ENCODE measurements around the gene WARS2.

Gene WARS2

DNA sequence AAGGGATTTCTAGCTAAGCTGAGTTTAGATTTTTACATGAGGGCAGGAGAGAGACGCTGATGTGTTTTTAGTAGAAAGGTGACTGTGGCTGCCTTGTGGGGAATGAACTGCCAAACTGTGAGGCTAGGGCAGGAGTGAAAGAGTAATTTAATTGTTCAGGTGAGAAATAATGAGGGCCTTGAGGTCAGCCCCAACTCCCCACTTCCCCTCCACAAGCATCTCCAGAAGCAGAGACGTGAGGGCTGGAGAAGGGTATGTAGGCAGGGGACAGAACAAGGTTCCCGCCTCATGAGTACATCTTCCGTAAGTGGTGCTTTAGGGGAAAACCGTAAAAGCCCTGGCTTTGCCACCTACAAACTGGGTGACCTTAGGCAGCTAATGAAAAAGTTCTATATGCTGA, 70.8 kb downstream of the WARS2 start:
- Histone ChIP-seq H3K4me1 (ENCODE audit: control insufficient read depth, insufficient read depth, low read length, poor library complexity, severe bottlenecking) (no peaks in the 10 kb centered on the region), H3K36me3 (ENCODE audit: control insufficient read depth, insufficient read depth, low read length) (no peaks in the 10 kb centered on the region), H3K9me3 (ENCODE audit: control insufficient read depth, low read length) (no peaks in the 10 kb centered on the region), H3K27ac (ENCODE audit: low read depth, low read length, severe bottlenecking) (no peak overlapping the region), H3K4me3 (ENCODE audit: extremely low read depth, insufficient read depth, low read length, poor library complexity, severe bottlenecking) (no peak overlapping the region)
- 75% methylated on average over 3 to 4 of the region's 5 CpGs for WGBS, 2 experiments (ENCODE audit: insufficient coverage in 2 of 2)

DNA sequence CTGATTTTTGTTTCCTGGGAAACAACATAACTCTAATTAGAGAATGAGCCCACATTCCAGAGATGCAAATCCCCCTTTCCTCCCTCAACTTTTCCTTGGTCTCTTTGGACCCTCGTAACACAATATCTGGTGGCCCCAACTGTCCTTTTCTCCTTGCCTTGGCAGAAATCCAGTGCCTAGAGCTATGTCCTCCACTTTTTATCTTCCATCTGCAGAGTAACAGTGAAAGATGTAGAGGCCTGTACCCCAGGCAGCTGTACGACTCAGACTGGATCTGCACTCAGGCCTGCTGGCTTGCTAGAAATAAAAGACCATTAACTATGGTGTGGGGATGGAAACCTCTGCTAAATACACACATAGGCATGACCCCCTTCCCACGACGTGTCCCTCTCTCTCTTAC, 72.0 kb downstream of the WARS2 start:
- WGBS, 2 experiments (ENCODE audit: insufficient coverage in 2 of 2) = 100% methylated on average over 1 to 2 of the region's 4 CpGs
- Histone ChIP-seq H3K4me1 (ENCODE audit: control insufficient read depth, insufficient read depth, low read length, poor library complexity, severe bottlenecking) (no peaks in the 10 kb centered on the region), H3K4me3 (ENCODE audit: extremely low read depth, insufficient read depth, low read length, poor library complexity, severe bottlenecking) (no peak overlapping the region), H3K9me3 (ENCODE audit: control insufficient read depth, low read length) (no peaks in the 10 kb centered on the region), H3K27ac (ENCODE audit: low read depth, low read length, severe bottlenecking) (no peak overlapping the region), H3K36me3 (ENCODE audit: control insufficient read depth, insufficient read depth, low read length) (peaks cover 3% of the 10 kb centered on the region)

GRCh38 chr1:119061700-119062099, 78.8 kb downstream of the WARS2 start:
- Histone ChIP-seq H3K4me1 (ENCODE audit: control insufficient read depth, insufficient read depth, low read length, poor library complexity, severe bottlenecking) (no peaks in the 10 kb centered on the region), H3K27ac (ENCODE audit: low read depth, low read length, severe bottlenecking) (no peak overlapping the region), H3K4me3 (ENCODE audit: extremely low read depth, insufficient read depth, low read length, poor library complexity, severe bottlenecking) (no peak overlapping the region), H3K9me3 (ENCODE audit: control insufficient read depth, low read length) (no peaks in the 10 kb centered on the region), H3K36me3 (ENCODE audit: control insufficient read depth, insufficient read depth, low read length) (peaks cover 3% of the 10 kb centered on the region)

DNA sequence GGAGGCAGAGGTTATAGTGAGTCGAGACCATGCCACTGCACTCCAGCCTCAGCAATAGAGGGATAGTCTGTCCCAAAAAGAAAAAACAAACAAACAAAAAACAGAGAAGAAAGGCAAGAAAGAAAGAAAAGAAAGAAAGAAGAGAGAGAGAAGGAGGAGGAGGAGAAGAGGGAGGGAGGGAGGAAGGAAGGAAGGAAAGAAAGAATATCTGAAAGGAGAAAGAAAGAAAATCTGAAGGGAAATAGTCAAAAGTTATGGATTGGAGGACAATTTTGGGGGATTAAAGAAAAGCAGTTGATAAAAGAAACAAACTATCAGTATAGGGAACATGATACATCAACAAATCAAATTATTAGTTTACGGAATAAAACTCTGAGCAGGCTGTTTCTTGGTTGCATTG, 84.9 kb downstream of the WARS2 start:
- no peaks in the 10 kb centered on the region for H3K36me3 ChIP-seq (ENCODE audit: control insufficient read depth, insufficient read depth, low read length)
- no CpG with 5 or more reads among the region's 2 CpGs for WGBS, 2 experiments (ENCODE audit: insufficient coverage in 2 of 2)
- H3K4me3 ChIP-seq (ENCODE audit: extremely low read depth, insufficient read depth, low read length, poor library complexity, severe bottlenecking) = no peak overlapping the region
- no peak overlapping the region for H3K27ac ChIP-seq (ENCODE audit: low read depth, low read length, severe bottlenecking)
- no peaks in the 10 kb centered on the region for H3K4me1 ChIP-seq (ENCODE audit: control insufficient read depth, insufficient read depth, low read length, poor library complexity, severe bottlenecking)
- no peaks in the 10 kb centered on the region for H3K9me3 ChIP-seq (ENCODE audit: control insufficient read depth, low read length)

- Histone ChIP-seq H3K36me3 (ENCODE audit: control insufficient read depth, insufficient read depth, low read length) (no peaks in the 10 kb centered on the region), H3K27ac (ENCODE audit: low read depth, low read length, severe bottlenecking) (no peak overlapping the region), H3K4me3 (ENCODE audit: extremely low read depth, insufficient read depth, low read length, poor library complexity, severe bottlenecking) (no peak overlapping the region), H3K4me1 (ENCODE audit: control insufficient read depth, insufficient read depth, low read length, poor library complexity, severe bottlenecking) (no peaks in the 10 kb centered on the region), H3K9me3 (ENCODE audit: control insufficient read depth, low read length) (no peaks in the 10 kb centered on the region)
- WGBS, 2 experiments (ENCODE audit: insufficient coverage in 2 of 2) = no CpG with 5 or more reads among the region's 1 CpG
Measured at GRCh38 chr1:119053917-119054316, 86.5 kb downstream of the WARS2 start.

- no peak overlapping the region for H3K4me3 ChIP-seq (ENCODE audit: extremely low read depth, insufficient read depth, low read length, poor library complexity, severe bottlenecking)
- H3K4me1 ChIP-seq (ENCODE audit: control insufficient read depth, insufficient read depth, low read length, poor library complexity, severe bottlenecking) = no peaks in the 10 kb centered on the region
- no peak overlapping the region for H3K27ac ChIP-seq (ENCODE audit: low read depth, low read length, severe bottlenecking)
- H3K9me3 ChIP-seq (ENCODE audit: control insufficient read depth, low read length) = no peaks in the 10 kb centered on the region
- H3K36me3 ChIP-seq (ENCODE audit: control insufficient read depth, insufficient read depth, low read length) = no peaks in the 10 kb centered on the region
Measured at GRCh38 chr1:119052267-119052666, 88.2 kb downstream of the WARS2 start.

- WGBS, 2 experiments (ENCODE audit: insufficient coverage in 2 of 2) = 94 to 95% methylated on average over 27 to 30 of the region's 34 CpGs
- Histone ChIP-seq H3K4me1 (ENCODE audit: control insufficient read depth, insufficient read depth, low read length, poor library complexity, severe bottlenecking) (no peaks in the 10 kb centered on the region), H3K4me3 (ENCODE audit: extremely low read depth, insufficient read depth, low read length, poor library complexity, severe bottlenecking) (no peak overlapping the region), H3K9me3 (ENCODE audit: control insufficient read depth, low read length) (no peaks in the 10 kb centered on the region), H3K36me3 (ENCODE audit: control insufficient read depth, insufficient read depth, low read length) (peaks cover 4% of the 10 kb centered on the region), H3K27ac (ENCODE audit: low read depth, low read length, severe bottlenecking) (no peak overlapping the region)
Measured at GRCh38 chr1:119048624-119049404, 91.6 kb downstream of the WARS2 start.

DNA sequence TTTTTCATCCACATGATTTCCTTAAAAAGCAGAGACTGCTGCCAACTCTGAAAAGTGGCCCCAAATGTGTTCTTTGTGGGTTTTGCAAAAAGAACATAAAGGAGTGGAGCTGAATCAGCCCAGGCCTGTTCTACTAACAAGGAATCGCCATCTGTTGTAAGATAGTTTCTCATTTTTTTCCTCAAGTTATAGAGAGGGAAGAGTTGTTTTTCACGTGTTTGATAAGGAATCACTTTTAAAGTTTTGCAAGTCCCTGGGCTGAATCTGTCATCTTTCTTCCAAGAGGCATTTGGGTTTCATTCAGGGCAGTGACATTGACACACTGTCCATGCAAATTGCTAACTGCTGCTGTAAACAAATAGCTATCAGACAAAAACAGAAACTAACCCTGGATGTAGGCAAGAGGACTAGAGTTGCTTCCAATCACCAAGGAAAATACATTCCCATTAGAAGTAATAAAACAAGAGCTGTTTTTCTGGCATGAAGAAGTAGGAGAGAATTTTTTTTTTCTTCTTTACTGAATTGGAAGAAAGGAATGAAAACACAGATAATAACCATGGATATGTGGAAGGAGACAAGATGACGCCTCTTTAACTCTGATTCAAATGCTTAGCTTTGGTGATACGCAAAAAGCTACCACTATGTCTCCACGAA, 93.5 kb downstream of the WARS2 start:
- no peak overlapping the region for H3K27ac ChIP-seq (ENCODE audit: low read depth, low read length, severe bottlenecking)
- no peaks in the 10 kb centered on the region for H3K4me1 ChIP-seq (ENCODE audit: control insufficient read depth, insufficient read depth, low read length, poor library complexity, severe bottlenecking)
- WGBS, 2 experiments (ENCODE audit: insufficient coverage in 2 of 2) = 79% methylated on average over 2 of the region's 5 CpGs; no CpG with 5 or more reads in 1 of the 2 experiments
- peaks cover 4% of the 10 kb centered on the region for H3K36me3 ChIP-seq (ENCODE audit: control insufficient read depth, insufficient read depth, low read length)
- H3K9me3 ChIP-seq (ENCODE audit: control insufficient read depth, low read length) = no peaks in the 10 kb centered on the region
- no peak overlapping the region for H3K4me3 ChIP-seq (ENCODE audit: extremely low read depth, insufficient read depth, low read length, poor library complexity, severe bottlenecking)

DNA sequence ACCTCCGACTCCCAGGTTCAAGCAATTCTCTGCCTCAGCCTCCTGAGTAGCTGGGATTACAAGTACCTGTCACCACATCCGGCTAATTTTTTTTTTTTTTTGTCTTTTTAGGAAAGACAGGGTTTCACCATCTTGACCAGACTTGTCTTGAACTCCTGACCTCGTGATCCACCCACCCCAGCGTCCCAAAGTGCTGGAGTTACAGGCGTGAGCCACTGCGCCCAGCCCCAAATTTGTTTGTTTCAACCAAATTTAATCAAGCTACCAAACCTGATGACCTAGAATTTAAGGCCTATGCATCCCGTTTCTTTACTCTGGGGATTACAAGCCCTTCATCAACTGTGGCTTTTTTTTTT, 94.0 kb downstream of the WARS2 start:
- Histone ChIP-seq H3K4me3 (ENCODE audit: extremely low read depth, insufficient read depth, low read length, poor library complexity, severe bottlenecking) (no peak overlapping the region), H3K27ac (ENCODE audit: low read depth, low read length, severe bottlenecking) (no peak overlapping the region), H3K9me3 (ENCODE audit: control insufficient read depth, low read length) (no peaks in the 10 kb centered on the region), H3K4me1 (ENCODE audit: control insufficient read depth, insufficient read depth, low read length, poor library complexity, severe bottlenecking) (no peaks in the 10 kb centered on the region), H3K36me3 (ENCODE audit: control insufficient read depth, insufficient read depth, low read length) (peaks cover 4% of the 10 kb centered on the region)
- 90 to 93% methylated on average over 5 of the region's 7 CpGs for WGBS, 2 experiments (ENCODE audit: insufficient coverage in 2 of 2)

GRCh38 chr1:119045096-119045746, 95.2 kb downstream of the WARS2 start:
- Histone ChIP-seq H3K27ac (ENCODE audit: low read depth, low read length, severe bottlenecking) (no peak overlapping the region), H3K9me3 (ENCODE audit: control insufficient read depth, low read length) (no peaks in the 10 kb centered on the region), H3K4me1 (ENCODE audit: control insufficient read depth, insufficient read depth, low read length, poor library complexity, severe bottlenecking) (no peaks in the 10 kb centered on the region), H3K36me3 (ENCODE audit: control insufficient read depth, insufficient read depth, low read length) (peaks cover 4% of the 10 kb centered on the region), H3K4me3 (ENCODE audit: extremely low read depth, insufficient read depth, low read length, poor library complexity, severe bottlenecking) (no peak overlapping the region)
- WGBS, 2 experiments (ENCODE audit: insufficient coverage in 2 of 2) = no CpG with 5 or more reads among the region's 1 CpG

DNA sequence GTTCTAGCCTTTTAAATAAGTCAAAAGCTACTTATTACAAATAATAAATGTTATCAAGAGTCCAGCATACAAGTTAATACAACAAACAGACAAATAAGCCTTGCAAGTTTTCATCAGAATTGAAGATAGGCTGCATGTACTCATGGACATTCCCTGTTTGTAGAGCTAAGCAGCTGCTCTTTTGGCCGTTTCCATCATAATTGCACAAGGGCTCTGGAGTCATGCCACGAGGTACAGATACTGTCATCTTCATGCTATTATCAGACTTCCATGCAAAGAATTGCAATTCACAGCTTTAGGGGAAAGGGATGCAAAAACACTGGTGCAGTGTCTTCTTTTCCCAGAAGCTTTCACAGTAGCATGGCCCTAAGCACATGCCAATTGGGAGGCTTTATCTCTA, 99.5 kb downstream of the WARS2 start:
- H3K4me3 ChIP-seq (ENCODE audit: extremely low read depth, insufficient read depth, low read length, poor library complexity, severe bottlenecking) = no peak overlapping the region
- no peaks in the 10 kb centered on the region for H3K9me3 ChIP-seq (ENCODE audit: control insufficient read depth, low read length)
- H3K4me1 ChIP-seq (ENCODE audit: control insufficient read depth, insufficient read depth, low read length, poor library complexity, severe bottlenecking) = no peaks in the 10 kb centered on the region
- H3K27ac ChIP-seq (ENCODE audit: low read depth, low read length, severe bottlenecking) = no peak overlapping the region
- WGBS, 2 experiments (ENCODE audit: insufficient coverage in 2 of 2) = 85 to 96% methylated on average over 2 of the region's 2 CpGs
- peaks cover 4% of the 10 kb centered on the region for H3K36me3 ChIP-seq (ENCODE audit: control insufficient read depth, insufficient read depth, low read length)

All from mesodermal cell (in vitro differentiated cells).